ENCODE results near the gene BID. TPM values are rescaled to one million over a fixed set of nuclear protein-coding genes. Genes with fewer than 3 reads are reported as not detected.
"Not testable (repeated sequence)": the region's sequence is repeated elsewhere in the genome, so short reads cannot be mapped to it uniquely, and the experiment has no call there.

The BID gene
- total RNA-seq, 1 donor from 2014 or later = 35.1 TPM

- H3K27me3 Mint-ChIP-seq (ENCODE audit: low read depth, unreplicated experiment) = no peaks in the 10 kb centered on the region
- no peaks in the 10 kb centered on the region for H3K9me3 Mint-ChIP-seq (ENCODE audit: unreplicated experiment)
- no peak overlapping the region for H3K27ac Mint-ChIP-seq (ENCODE audit: unreplicated experiment)
- TF ChIP-seq CTCF (IDR thresholded peaks at IDR 0.05; ENCODE audit: insufficient read depth, low read depth, low read length) (no peak), EZH2 (IDR thresholded peaks at IDR 0.05; ENCODE audit: insufficient read depth, low read length) (no peak)
- no peaks in the 10 kb centered on the region for H3K4me1 ChIP-seq (ENCODE audit: insufficient read depth, low read length)
- no peak overlapping the region for H3K4me3 ChIP-seq (ENCODE audit: insufficient read depth, low read depth, low read length)
- no peak overlapping the region for H3K27ac ChIP-seq (ENCODE audit: low read depth, low read length)
- H3K36me3 Mint-ChIP-seq (ENCODE audit: low read depth, unreplicated experiment) = peaks cover 4% of the 10 kb centered on the region
- peaks cover 3% of the 10 kb centered on the region for H3K36me3 ChIP-seq (ENCODE audit: insufficient read depth, low read length)
- peaks cover 16% of the 10 kb centered on the region for H3K4me1 Mint-ChIP-seq (ENCODE audit: low read depth, unreplicated experiment)
- DNase-seq (ENCODE audit: low read depth) = no peak
- H3K4me3 Mint-ChIP-seq (ENCODE audit: unreplicated experiment) = no peak overlapping the region
- no peak for FAIRE-seq
- no peak overlapping the region for H3K9ac ChIP-seq (ENCODE audit: low read length)
- H2AFZ ChIP-seq (ENCODE audit: low read depth, low read length) = no peak overlapping the region
- no peaks in the 10 kb centered on the region for H3K9me3 ChIP-seq (ENCODE audit: insufficient read depth, low read depth, low read length)
- no peak overlapping the region for H3K4me2 ChIP-seq (ENCODE audit: low read length)
- H3K27me3 ChIP-seq (ENCODE audit: insufficient read depth, low read length) = no peaks in the 10 kb centered on the region
- peaks cover 2% of the 10 kb centered on the region for H4K20me1 ChIP-seq (ENCODE audit: insufficient read depth, low read length)
- peaks cover 4% of the 10 kb centered on the region for H3K79me2 ChIP-seq (ENCODE audit: insufficient read depth, low read length)
Observed at GRCh38 chr22:17699696-17700340, 74.5 kb downstream of the BID start.

GRCh38 chr22:17698948-17699347 lies 75.3 kb downstream of the BID start:
- Mint-ChIP-seq H3K9me3 (ENCODE audit: unreplicated experiment) (no peaks in the 10 kb centered on the region), H3K27ac (ENCODE audit: unreplicated experiment) (no peak overlapping the region), H3K27me3 (ENCODE audit: low read depth, unreplicated experiment) (no peaks in the 10 kb centered on the region), H3K36me3 (ENCODE audit: low read depth, unreplicated experiment) (peaks cover 4% of the 10 kb centered on the region), H3K4me1 (ENCODE audit: low read depth, unreplicated experiment) (peaks cover 16% of the 10 kb centered on the region), H3K4me3 (ENCODE audit: unreplicated experiment) (no peak overlapping the region)
- Histone ChIP-seq H3K9ac (ENCODE audit: low read length) (no peak overlapping the region), H3K36me3 (ENCODE audit: insufficient read depth, low read length) (peaks cover 7% of the 10 kb centered on the region), H2AFZ (ENCODE audit: low read depth, low read length) (no peak overlapping the region), H3K4me3 (ENCODE audit: insufficient read depth, low read depth, low read length) (no peak overlapping the region), H4K20me1 (ENCODE audit: insufficient read depth, low read length) (peaks cover 5% of the 10 kb centered on the region), H3K9me3 (ENCODE audit: insufficient read depth, low read depth, low read length) (no peaks in the 10 kb centered on the region), H3K4me2 (ENCODE audit: low read length) (no peak overlapping the region), H3K27me3 (ENCODE audit: insufficient read depth, low read length) (no peaks in the 10 kb centered on the region), H3K27ac (ENCODE audit: low read depth, low read length) (no peak overlapping the region), H3K4me1 (ENCODE audit: insufficient read depth, low read length) (no peaks in the 10 kb centered on the region), H3K79me2 (ENCODE audit: insufficient read depth, low read length) (peaks cover 8% of the 10 kb centered on the region)
- TF ChIP-seq CTCF (IDR thresholded peaks at IDR 0.05; ENCODE audit: insufficient read depth, low read depth, low read length) (no peak), EZH2 (IDR thresholded peaks at IDR 0.05; ENCODE audit: insufficient read depth, low read length) (no peak)
- DNase-seq (ENCODE audit: low read depth) = no peak
- FAIRE-seq = no peak

- H3K4me3 Mint-ChIP-seq (ENCODE audit: unreplicated experiment); H3K9me3 Mint-ChIP-seq (ENCODE audit: unreplicated experiment); H2AFZ ChIP-seq (ENCODE audit: low read depth, low read length); H3K27ac Mint-ChIP-seq (ENCODE audit: unreplicated experiment); H3K27me3 Mint-ChIP-seq (ENCODE audit: low read depth, unreplicated experiment); H4K20me1 ChIP-seq (ENCODE audit: insufficient read depth, low read length); H3K9me3 ChIP-seq (ENCODE audit: insufficient read depth, low read depth, low read length); FAIRE-seq; H3K4me1 ChIP-seq (ENCODE audit: insufficient read depth, low read length); H3K4me2 ChIP-seq (ENCODE audit: low read length); H3K27me3 ChIP-seq (ENCODE audit: insufficient read depth, low read length); H3K27ac ChIP-seq (ENCODE audit: low read depth, low read length); H3K79me2 ChIP-seq (ENCODE audit: insufficient read depth, low read length); H3K9ac ChIP-seq (ENCODE audit: low read length); H3K36me3 ChIP-seq (ENCODE audit: insufficient read depth, low read length); H3K4me3 ChIP-seq (ENCODE audit: insufficient read depth, low read depth, low read length); H3K36me3 Mint-ChIP-seq (ENCODE audit: low read depth, unreplicated experiment); DNase-seq (ENCODE audit: low read depth): not testable (repeated sequence)
- peaks cover 16% of the 10 kb centered on the region for H3K4me1 Mint-ChIP-seq (ENCODE audit: low read depth, unreplicated experiment)
Observed at GRCh38 chr22:17698276-17698675, 76.0 kb downstream of the BID start.

GRCh38 chr22:17697196-17697595 lies 77.1 kb downstream of the BID start:
- H2AFZ ChIP-seq (ENCODE audit: low read depth, low read length); DNase-seq (ENCODE audit: low read depth); H3K27ac Mint-ChIP-seq (ENCODE audit: unreplicated experiment); H3K9ac ChIP-seq (ENCODE audit: low read length); H3K4me1 ChIP-seq (ENCODE audit: insufficient read depth, low read length); H3K27me3 ChIP-seq (ENCODE audit: insufficient read depth, low read length); H3K9me3 ChIP-seq (ENCODE audit: insufficient read depth, low read depth, low read length); H3K79me2 ChIP-seq (ENCODE audit: insufficient read depth, low read length); H3K27ac ChIP-seq (ENCODE audit: low read depth, low read length); FAIRE-seq; H3K27me3 Mint-ChIP-seq (ENCODE audit: low read depth, unreplicated experiment); H3K4me3 ChIP-seq (ENCODE audit: insufficient read depth, low read depth, low read length); H4K20me1 ChIP-seq (ENCODE audit: insufficient read depth, low read length); H3K4me3 Mint-ChIP-seq (ENCODE audit: unreplicated experiment); H3K4me2 ChIP-seq (ENCODE audit: low read length); H3K36me3 ChIP-seq (ENCODE audit: insufficient read depth, low read length); H3K36me3 Mint-ChIP-seq (ENCODE audit: low read depth, unreplicated experiment); H3K9me3 Mint-ChIP-seq (ENCODE audit: unreplicated experiment): not testable (repeated sequence)
- peaks cover 16% of the 10 kb centered on the region for H3K4me1 Mint-ChIP-seq (ENCODE audit: low read depth, unreplicated experiment)
